DOHH2 (cell line): ENCODE measurements around the gene NAXD.

Source experiments
- CTCF ChIP-seq: fragments of 200-600 bp; sonication (generic); IDR thresholded peaks from one replicate; pipeline ENCODE4 v1.5.1; 2014; ENCODE audit warnings: antibody characterized with exemption, mild to moderate bottlenecking, low read depth, low read length; ENCODE audit not compliant: poor library complexity, severe bottlenecking
- EZH2phosphoT487 ChIP-seq: fragments of 200-600 bp; sonication (generic); IDR thresholded peaks from 2 replicates; pipeline ENCODE4 v1.6.1; 2017; ENCODE audit warnings: borderline replicate concordance, mild to moderate bottlenecking, antibody characterized with exemption, low read length, moderate library complexity, mixed read lengths

- peak; percentile 9 for TF ChIP-seq CTCF
- TF ChIP-seq EZH2phosphoT487, result no peak
Observed at GRCh38 chr13:110683203-110683883, 68.0 kb downstream of the NAXD start.
